Measurements from ENCODE around the gene CHMP6.

CHMP6 gene

DNA sequence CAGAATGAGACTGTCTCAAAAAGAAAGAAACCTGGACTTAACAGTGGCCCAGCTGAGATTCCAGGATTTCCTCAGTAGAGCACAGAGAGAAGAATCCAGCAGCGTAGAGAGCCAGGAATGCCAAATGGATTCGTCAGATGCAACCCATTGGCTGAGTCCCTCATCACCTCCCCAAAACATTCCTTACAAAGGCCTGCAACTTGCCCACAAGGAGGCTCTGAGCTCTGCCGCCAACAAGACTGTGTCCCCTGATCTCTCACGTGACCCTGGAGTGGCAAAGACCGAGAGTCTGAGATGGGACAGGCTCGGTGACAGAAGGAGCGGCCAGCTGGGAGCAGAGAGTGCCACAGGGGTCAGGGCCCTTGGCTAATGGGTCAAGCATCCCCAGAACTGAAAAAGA is 6.9 kb upstream of the CHMP6 start:
- Histone ChIP-seq H3K27me3 (ENCODE audit: control insufficient read depth, insufficient read depth, low read length, poor library complexity, severe bottlenecking) (peaks cover 24% of the 10 kb centered on the region), H3K9me3 (ENCODE audit: control insufficient read depth, low read length) (no peaks in the 10 kb centered on the region), H3K27ac (ENCODE audit: insufficient read depth, low read depth, low read length, poor library complexity, severe bottlenecking) (no peak overlapping the region), H3K36me3 (ENCODE audit: control insufficient read depth, insufficient read depth, low read length) (no peaks in the 10 kb centered on the region), H3K4me1 (ENCODE audit: control insufficient read depth, insufficient read depth, low read length) (peaks cover 6% of the 10 kb centered on the region), H3K4me3 (ENCODE audit: insufficient read depth, low read depth, low read length) (no peak overlapping the region)
- WGBS, 2 experiments, result 46 to 48% methylated on average over 7 of the region's 7 CpGs

DNA sequence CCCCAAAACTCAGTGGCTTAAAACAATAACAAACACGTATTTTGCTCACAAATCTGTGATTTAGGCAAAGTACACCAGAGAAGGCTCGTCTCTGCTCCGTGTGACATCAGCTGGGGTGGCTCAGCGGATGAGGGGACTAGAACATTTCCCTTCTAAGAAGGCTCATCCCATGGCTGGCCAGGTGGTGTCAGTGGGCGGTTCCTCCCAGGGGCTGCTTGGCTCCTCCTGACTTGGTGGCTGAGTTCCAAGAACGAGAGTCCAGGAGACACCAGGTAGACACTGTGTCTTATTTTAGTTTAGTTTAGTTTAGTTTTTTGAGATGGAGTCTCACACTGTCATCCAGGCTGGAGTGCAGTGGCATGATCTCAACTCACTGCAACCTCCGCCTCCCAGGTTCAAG is 5.6 kb upstream of the CHMP6 start:
- Histone ChIP-seq H3K9me3 (ENCODE audit: control insufficient read depth, low read length) (no peaks in the 10 kb centered on the region), H3K4me3 (ENCODE audit: insufficient read depth, low read depth, low read length) (no peak overlapping the region), H3K36me3 (ENCODE audit: control insufficient read depth, insufficient read depth, low read length) (no peaks in the 10 kb centered on the region), H3K4me1 (ENCODE audit: control insufficient read depth, insufficient read depth, low read length) (peaks cover 6% of the 10 kb centered on the region), H3K27me3 (ENCODE audit: control insufficient read depth, insufficient read depth, low read length, poor library complexity, severe bottlenecking) (peaks cover 33% of the 10 kb centered on the region), H3K27ac (ENCODE audit: insufficient read depth, low read depth, low read length, poor library complexity, severe bottlenecking) (no peak overlapping the region)
- 90 to 92% methylated on average over 7 of the region's 7 CpGs for WGBS, 2 experiments

DNA sequence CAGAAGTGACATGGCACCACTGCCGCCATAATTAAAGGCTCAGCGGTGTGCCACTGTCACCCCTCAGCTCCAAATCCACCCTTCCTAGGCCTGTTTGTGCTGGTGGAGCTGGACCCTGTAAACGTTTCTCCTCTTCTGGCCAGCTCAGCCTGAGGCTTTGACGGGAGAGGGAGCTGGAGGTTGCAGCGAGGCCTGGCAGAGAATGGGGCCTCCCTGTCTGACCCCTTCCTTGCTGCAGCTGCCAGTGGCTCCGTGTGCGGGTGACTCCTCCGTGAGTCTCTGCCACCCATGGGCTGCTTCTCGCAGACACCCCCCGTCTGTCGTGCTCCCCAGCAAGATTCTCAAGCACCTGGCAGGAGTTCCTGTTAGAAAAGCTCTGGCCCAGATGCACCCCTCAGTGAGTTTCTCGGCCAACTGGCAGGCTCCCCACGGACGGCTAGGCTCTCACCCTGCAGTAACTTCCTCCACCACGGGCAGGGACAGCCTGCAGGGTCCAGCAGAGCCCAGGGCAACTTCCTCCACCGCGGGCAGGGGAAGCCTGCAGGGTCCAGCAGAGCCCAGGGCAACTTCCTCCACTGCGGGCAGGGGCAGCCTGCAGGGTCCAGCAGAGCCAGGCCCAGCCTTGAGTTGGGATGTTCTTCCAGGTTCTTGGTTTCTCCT is 4.7 kb upstream of the CHMP6 start:
- Histone ChIP-seq H3K27ac (ENCODE audit: insufficient read depth, low read depth, low read length, poor library complexity, severe bottlenecking) (no peak overlapping the region), H3K4me3 (ENCODE audit: insufficient read depth, low read depth, low read length) (no peak overlapping the region), H3K27me3 (ENCODE audit: control insufficient read depth, insufficient read depth, low read length, poor library complexity, severe bottlenecking) (peaks cover 26% of the 10 kb centered on the region), H3K4me1 (ENCODE audit: control insufficient read depth, insufficient read depth, low read length) (peaks cover 6% of the 10 kb centered on the region), H3K9me3 (ENCODE audit: control insufficient read depth, low read length) (no peaks in the 10 kb centered on the region), H3K36me3 (ENCODE audit: control insufficient read depth, insufficient read depth, low read length) (no peaks in the 10 kb centered on the region)
- 90 to 91% methylated on average over 18 of the region's 18 CpGs for WGBS, 2 experiments

DNA sequence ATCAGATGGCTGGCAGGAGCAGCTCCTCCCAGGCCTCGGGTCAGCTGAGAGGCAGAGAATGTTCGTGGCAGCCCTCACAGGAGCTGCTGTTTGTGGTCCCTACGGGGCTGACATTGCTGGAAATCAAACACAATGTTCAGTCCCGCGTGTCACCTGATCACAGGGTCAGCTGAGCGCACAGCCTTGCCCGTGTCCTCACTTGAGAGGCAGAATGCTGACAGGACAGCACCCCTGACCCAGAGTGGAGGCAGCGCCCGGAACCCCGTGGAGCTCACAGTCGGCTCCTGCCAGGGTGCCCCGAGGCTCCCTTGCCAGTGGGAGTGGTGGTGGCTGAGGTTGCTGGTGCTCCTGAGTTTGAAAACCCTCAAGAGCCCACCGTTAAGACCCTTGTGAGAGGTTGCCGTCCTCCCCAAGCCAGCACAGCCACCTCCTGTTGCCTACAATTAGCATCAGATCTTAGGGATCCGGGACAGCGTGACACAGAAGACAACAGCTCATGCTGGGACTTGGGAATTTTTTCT is 3.6 kb upstream of the CHMP6 start:
- 81 to 83% methylated on average over 16 of the region's 16 CpGs for WGBS, 2 experiments
- H3K27me3 ChIP-seq (ENCODE audit: control insufficient read depth, insufficient read depth, low read length, poor library complexity, severe bottlenecking), result peaks cover 26% of the 10 kb centered on the region
- no peaks in the 10 kb centered on the region for H3K36me3 ChIP-seq (ENCODE audit: control insufficient read depth, insufficient read depth, low read length)
- H3K4me3 ChIP-seq (ENCODE audit: insufficient read depth, low read depth, low read length), result no peak overlapping the region
- H3K4me1 ChIP-seq (ENCODE audit: control insufficient read depth, insufficient read depth, low read length), result peaks cover 6% of the 10 kb centered on the region
- H3K27ac ChIP-seq (ENCODE audit: insufficient read depth, low read depth, low read length, poor library complexity, severe bottlenecking), result no peak overlapping the region
- H3K9me3 ChIP-seq (ENCODE audit: control insufficient read depth, low read length), result no peaks in the 10 kb centered on the region

DNA sequence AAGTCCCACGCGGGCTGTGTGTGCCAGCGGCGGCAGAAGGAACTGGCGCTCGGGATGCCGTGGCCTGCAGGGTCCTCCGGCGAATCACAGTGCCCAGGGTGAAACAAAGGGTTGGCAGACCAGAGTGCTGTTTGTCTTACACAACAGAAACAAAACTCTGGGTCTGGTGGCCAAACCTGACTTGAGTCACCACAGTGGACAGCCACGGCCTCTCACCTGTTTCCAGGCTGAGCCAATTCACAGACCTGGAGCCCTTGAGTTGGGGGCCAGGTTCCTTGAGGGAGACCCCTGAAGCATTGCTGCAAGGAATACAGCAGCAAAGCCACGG is 2.1 kb upstream of the CHMP6 start:
- no peaks in the 10 kb centered on the region for H3K36me3 ChIP-seq (ENCODE audit: control insufficient read depth, insufficient read depth, low read length)
- H3K4me3 ChIP-seq (ENCODE audit: insufficient read depth, low read depth, low read length), result no peak overlapping the region
- peaks cover 6% of the 10 kb centered on the region for H3K4me1 ChIP-seq (ENCODE audit: control insufficient read depth, insufficient read depth, low read length)
- H3K27ac ChIP-seq (ENCODE audit: insufficient read depth, low read depth, low read length, poor library complexity, severe bottlenecking), result no peak overlapping the region
- 93 to 94% methylated on average over 11 of the region's 11 CpGs for WGBS, 2 experiments
- H3K27me3 ChIP-seq (ENCODE audit: control insufficient read depth, insufficient read depth, low read length, poor library complexity, severe bottlenecking), result peaks cover 26% of the 10 kb centered on the region
- H3K9me3 ChIP-seq (ENCODE audit: control insufficient read depth, low read length), result no peaks in the 10 kb centered on the region

DNA sequence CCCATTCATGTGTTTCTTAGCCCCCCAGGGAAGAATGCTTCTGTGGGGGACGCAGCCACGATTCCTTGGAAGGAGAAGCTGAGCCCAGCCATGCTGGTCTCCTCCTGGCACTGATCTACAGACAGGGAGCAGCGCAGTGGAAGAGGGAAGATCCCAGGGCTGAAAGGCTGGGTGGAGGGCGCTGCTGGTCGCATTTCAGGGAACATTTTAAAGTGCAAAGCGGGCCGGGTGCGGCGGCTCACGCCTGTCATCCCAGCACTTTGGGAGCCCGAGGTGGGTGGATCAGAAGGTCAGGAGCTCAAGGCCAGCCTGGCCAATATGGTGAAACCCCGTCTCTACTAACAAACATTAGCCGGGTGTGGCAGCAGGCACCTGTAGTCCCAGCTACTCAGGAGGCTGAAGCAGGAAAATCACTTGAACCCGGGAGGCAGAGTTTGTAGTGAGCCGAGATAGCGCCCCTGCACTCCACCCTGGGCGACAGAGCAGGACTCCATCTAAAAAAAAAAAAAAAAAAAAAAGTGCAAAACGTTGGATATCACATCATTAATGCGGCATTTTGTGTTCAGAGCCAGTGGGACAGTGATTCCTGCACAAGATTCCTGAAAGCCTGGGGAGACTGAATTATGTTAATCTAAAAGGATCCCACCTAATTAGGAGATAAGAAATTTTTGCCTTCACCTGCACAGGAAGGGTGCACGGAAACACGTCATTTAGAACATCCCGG is 558 bp upstream of the CHMP6 start:
- H3K4me1 ChIP-seq (ENCODE audit: control insufficient read depth, insufficient read depth, low read length), result peaks cover 6% of the 10 kb centered on the region
- H3K4me3 ChIP-seq (ENCODE audit: insufficient read depth, low read depth, low read length), result peak overlapping the region; percentile 84
- H3K27me3 ChIP-seq (ENCODE audit: control insufficient read depth, insufficient read depth, low read length, poor library complexity, severe bottlenecking), result peaks cover 26% of the 10 kb centered on the region
- H3K27ac ChIP-seq (ENCODE audit: insufficient read depth, low read depth, low read length, poor library complexity, severe bottlenecking), result no peak overlapping the region
- 68 to 69% methylated on average over 22 of the region's 22 CpGs for WGBS, 2 experiments
- no peaks in the 10 kb centered on the region for H3K9me3 ChIP-seq (ENCODE audit: control insufficient read depth, low read length)
- H3K36me3 ChIP-seq (ENCODE audit: control insufficient read depth, insufficient read depth, low read length), result no peaks in the 10 kb centered on the region

DNA sequence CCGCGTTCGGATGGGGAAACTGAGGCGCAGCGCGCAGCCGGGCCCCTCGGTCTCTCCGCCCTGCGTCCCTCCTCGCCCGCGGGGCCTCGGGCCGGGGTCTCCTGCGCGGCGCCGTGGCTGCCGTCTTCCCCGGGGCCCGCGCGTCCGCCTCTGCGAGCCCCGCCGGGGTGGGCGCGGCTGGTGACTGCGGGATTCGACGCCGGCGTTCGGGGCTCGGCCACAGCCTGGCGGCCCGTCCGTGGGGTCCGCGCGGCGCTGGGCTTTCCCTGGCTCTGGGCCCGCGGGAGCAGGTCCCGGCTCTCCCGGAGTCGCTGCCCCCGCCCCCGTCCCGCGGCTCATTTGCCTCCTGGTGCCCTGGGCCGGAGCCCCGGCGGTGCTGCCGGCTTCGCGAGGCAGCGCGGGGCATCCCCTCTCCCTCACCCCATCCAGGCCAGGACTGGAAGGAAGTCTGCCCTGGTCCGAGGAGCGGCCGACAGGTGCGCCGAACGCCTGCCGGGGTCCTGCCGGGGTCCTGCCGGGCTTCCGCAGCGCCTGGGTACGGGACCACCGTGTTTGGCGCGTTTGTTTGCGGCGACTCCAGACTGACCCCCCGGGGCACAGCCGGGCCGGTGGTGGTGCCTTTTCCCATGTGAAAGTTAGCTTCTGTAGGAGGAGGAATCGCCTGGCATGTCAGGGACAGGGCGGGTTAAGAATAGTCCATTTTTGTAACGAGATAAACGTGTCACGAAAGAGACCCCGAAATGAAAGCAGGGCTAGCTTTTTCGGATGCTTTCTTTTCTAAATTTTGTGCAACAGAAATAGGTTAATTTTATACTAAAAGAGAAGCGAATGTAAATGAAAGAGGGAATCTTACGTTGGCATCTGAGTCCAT is 671 bp downstream of the CHMP6 start:
- Histone ChIP-seq H3K9me3 (ENCODE audit: control insufficient read depth, low read length) (no peaks in the 10 kb centered on the region), H3K4me3 (ENCODE audit: insufficient read depth, low read depth, low read length) (peak overlapping the region; percentile 84), H3K27me3 (ENCODE audit: control insufficient read depth, insufficient read depth, low read length, poor library complexity, severe bottlenecking) (peaks cover 26% of the 10 kb centered on the region), H3K4me1 (ENCODE audit: control insufficient read depth, insufficient read depth, low read length) (peaks cover 6% of the 10 kb centered on the region), H3K36me3 (ENCODE audit: control insufficient read depth, insufficient read depth, low read length) (peaks cover 5% of the 10 kb centered on the region), H3K27ac (ENCODE audit: insufficient read depth, low read depth, low read length, poor library complexity, severe bottlenecking) (no peak overlapping the region)
- WGBS, 2 experiments, result 5 to 6% methylated on average over 90 of the region's 90 CpGs

DNA sequence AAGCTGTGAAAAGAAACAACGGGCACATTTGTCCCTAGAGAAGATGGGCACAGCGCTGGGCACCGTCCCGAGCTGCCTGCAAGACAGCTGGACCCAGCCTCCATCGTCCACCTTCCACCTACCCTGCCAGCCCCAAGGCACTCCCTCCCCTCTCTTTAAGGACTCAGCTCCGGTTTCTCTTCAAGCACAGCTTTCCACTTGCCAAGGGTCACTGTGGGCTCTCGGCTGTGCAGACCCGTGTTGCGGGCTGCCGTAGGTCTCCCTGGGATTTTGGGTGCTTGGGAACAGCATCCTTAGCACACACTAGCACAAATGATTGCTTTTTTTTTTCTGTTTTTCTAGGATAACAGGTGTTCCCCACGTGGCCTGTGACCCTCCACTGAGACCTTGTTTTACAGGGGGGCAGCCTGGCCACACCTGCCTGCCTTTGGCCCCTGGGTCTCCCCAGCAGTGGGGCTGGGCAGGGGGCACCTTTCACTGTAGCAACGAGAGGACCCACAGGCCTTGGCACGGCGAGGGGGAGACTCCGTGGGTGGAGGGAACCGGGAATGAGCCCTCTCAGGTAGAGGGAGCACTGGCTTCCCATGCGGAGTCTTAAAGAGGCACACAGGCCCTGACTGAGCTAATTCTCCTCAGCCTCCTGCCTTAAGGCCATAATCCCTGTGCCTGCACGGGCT is 1.4 kb downstream of the CHMP6 start:
- H3K9me3 ChIP-seq (ENCODE audit: control insufficient read depth, low read length), result no peaks in the 10 kb centered on the region
- WGBS, 2 experiments, result 77 to 80% methylated on average over 18 of the region's 18 CpGs
- H3K4me1 ChIP-seq (ENCODE audit: control insufficient read depth, insufficient read depth, low read length), result peaks cover 3% of the 10 kb centered on the region
- peaks cover 6% of the 10 kb centered on the region for H3K36me3 ChIP-seq (ENCODE audit: control insufficient read depth, insufficient read depth, low read length)
- H3K27me3 ChIP-seq (ENCODE audit: control insufficient read depth, insufficient read depth, low read length, poor library complexity, severe bottlenecking), result peaks cover 26% of the 10 kb centered on the region
- H3K4me3 ChIP-seq (ENCODE audit: insufficient read depth, low read depth, low read length), result peak overlapping the region; percentile 84
- no peak overlapping the region for H3K27ac ChIP-seq (ENCODE audit: insufficient read depth, low read depth, low read length, poor library complexity, severe bottlenecking)

DNA sequence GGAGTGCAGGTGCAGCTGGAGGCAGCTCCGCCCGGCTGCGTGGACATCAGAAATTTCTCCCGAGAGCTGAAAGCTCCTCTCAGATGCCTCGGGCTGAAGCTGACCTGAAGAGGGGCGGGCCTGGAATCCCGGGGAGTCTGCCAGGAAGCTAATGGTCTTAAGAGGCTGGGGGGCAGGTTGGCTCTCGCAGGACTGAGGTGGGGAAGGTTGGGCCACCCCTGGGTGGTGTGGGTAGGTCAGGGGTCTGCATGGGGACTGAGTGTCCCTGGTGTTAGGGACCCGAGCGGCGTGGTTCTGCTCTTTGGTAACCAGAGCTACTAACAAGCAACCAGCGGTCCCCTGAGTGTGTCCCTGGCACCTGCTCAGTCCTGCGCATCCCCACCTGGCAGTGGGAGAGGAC is 3.5 kb downstream of the CHMP6 start:
- no peaks in the 10 kb centered on the region for H3K9me3 ChIP-seq (ENCODE audit: control insufficient read depth, low read length)
- no peak overlapping the region for H3K4me3 ChIP-seq (ENCODE audit: insufficient read depth, low read depth, low read length)
- peaks cover 15% of the 10 kb centered on the region for H3K27me3 ChIP-seq (ENCODE audit: control insufficient read depth, insufficient read depth, low read length, poor library complexity, severe bottlenecking)
- WGBS, 2 experiments, result 96% methylated on average over 13 of the region's 13 CpGs
- no peaks in the 10 kb centered on the region for H3K4me1 ChIP-seq (ENCODE audit: control insufficient read depth, insufficient read depth, low read length)
- H3K27ac ChIP-seq (ENCODE audit: insufficient read depth, low read depth, low read length, poor library complexity, severe bottlenecking), result no peak overlapping the region
- peaks cover 12% of the 10 kb centered on the region for H3K36me3 ChIP-seq (ENCODE audit: control insufficient read depth, insufficient read depth, low read length)

Data from ectodermal cell (in vitro differentiated cells).